Keratinocyte (primary cell): ENCODE measurements around the gene HMCN1.

Source experiments
- CTCF ChIP-seq, 3 experiments: IDR thresholded peaks in 1 of 3; conservative IDR thresholded peaks in 1 of 3; optimal IDR thresholded peaks in 1 of 3; 2 replicates in 2 of 3; 3 replicates in 1 of 3; pipeline versions ENCODE3 to v1.5.1; 2011; ENCODE audit warnings: low read length in 3 of 3, mild to moderate bottlenecking in 3 of 3, moderate library complexity in 2 of 3, control low read depth in 1 of 3, inconsistent platforms in 1 of 3; ENCODE audit not compliant: insufficient read depth in 2 of 3; ENCODE audit errors: extremely low read depth in 1 of 3
- EZH2 ChIP-seq: IDR thresholded peaks from one replicate; pipeline ENCODE4 v1.6.1; 2012; ENCODE audit warnings: inconsistent platforms, mild to moderate bottlenecking, low read length, moderate library complexity

GRCh38 chr1:185776522-185776921, 42.3 kb downstream of the HMCN1 start:
- TF ChIP-seq CTCF (optimal IDR thresholded peaks at IDR 0.05 in 1 of 3, IDR thresholded peaks at IDR 0.05 in 1 of 3, conservative IDR thresholded peaks at IDR 0.05 in 1 of 3; ENCODE audit: extremely low read depth in 1 of 3, insufficient read depth in 2 of 3, low read length in 3 of 3) (no peak), EZH2 (no peak)
